Endodermal cell (in vitro differentiated cells): ENCODE data around the gene TRIM38. TPM values are rescaled to one million over a fixed set of nuclear protein-coding genes. Genes with fewer than 3 reads are reported as not detected.

Source experiments
- DNase-seq: peaks from one replicate; pipeline ENCODE4 v3.0.0-alpha.2; 2017
- H3K27ac ChIP-seq: 2 replicates; pipeline ENCODE4 v1.5.1; 2013; ENCODE audit warnings: mild to moderate bottlenecking, low read depth, low read length, moderate library complexity
- H3K27me3 ChIP-seq: 2 replicates; pipeline ENCODE4 v1.6.1; 2013; ENCODE audit warnings: mild to moderate bottlenecking, low read length, moderate library complexity; ENCODE audit not compliant: insufficient read depth, control insufficient read depth, poor library complexity, severe bottlenecking
- H3K36me3 ChIP-seq: 2 replicates; pipeline ENCODE4 v1.7.0; 2013; ENCODE audit warnings: mild to moderate bottlenecking, low read length, moderate library complexity; ENCODE audit not compliant: control insufficient read depth, insufficient read depth
- H3K4me1 ChIP-seq: one replicate; pipeline ENCODE4 v1.7.0; 2013; ENCODE audit warnings: low read length; ENCODE audit not compliant: control insufficient read depth, insufficient read depth
- H3K4me3 ChIP-seq: 2 replicates; pipeline ENCODE4 v1.5.1; 2013; ENCODE audit warnings: mild to moderate bottlenecking, low read length, moderate library complexity
- H3K9ac ChIP-seq: 2 replicates; pipeline ENCODE4 v1.6.1; 2013; ENCODE audit warnings: mild to moderate bottlenecking, low read length, moderate library complexity; ENCODE audit not compliant: poor library complexity, severe bottlenecking; ENCODE audit errors: extremely low read depth
- H3K9me3 ChIP-seq: 2 replicates; pipeline ENCODE4 v1.6.1; 2013; ENCODE audit warnings: mild to moderate bottlenecking, low read length, moderate library complexity; ENCODE audit not compliant: control insufficient read depth
- H3K27ac Mint-ChIP-seq: 2 replicates; pipeline ENCODE4 v1.8.0; 2020; ENCODE audit warnings: mixed read lengths
- H3K27me3 Mint-ChIP-seq: 2 replicates; pipeline ENCODE4 v1.8.0; 2021; ENCODE audit warnings: mild to moderate bottlenecking, mixed read lengths; ENCODE audit not compliant: insufficient read depth
- H3K36me3 Mint-ChIP-seq: 2 replicates; pipeline ENCODE4 v1.8.0; 2020; ENCODE audit warnings: low read depth, mixed read lengths
- H3K4me1 Mint-ChIP-seq: 2 replicates; pipeline ENCODE4 v1.8.0; 2020; ENCODE audit warnings: mixed read lengths
- H3K4me3 Mint-ChIP-seq: 2 replicates; pipeline ENCODE4 v1.8.0; 2020; ENCODE audit warnings: mild to moderate bottlenecking, moderate library complexity, mixed read lengths
- H3K9me3 Mint-ChIP-seq: 2 replicates; pipeline ENCODE4 v1.8.0; 2020; ENCODE audit warnings: mild to moderate bottlenecking, mixed read lengths
- CTCF ChIP-seq: fragments of 200-600 bp; sonication (generic); conservative IDR thresholded peaks from 2 replicates; pipeline ENCODE4 v1.5.0; 2021; ENCODE audit warnings: antibody characterized with exemption, mild to moderate bottlenecking
- WGBS, 2 experiments: methylation state at CpG; one replicate each; pipeline versions ENCODE4 v1.1.5 to v1.1.7; 2013; ENCODE audit warnings: missing lambda C conversion rate in 2 of 2, mixed read lengths in 1 of 2; ENCODE audit not compliant: insufficient coverage in 1 of 2, insufficient read length in 1 of 2; 5-methylcytosine and 5-hydroxymethylcytosine counted together
- total RNA-seq, 2 donors: library from RNA; stranded (reverse); fragmentation: NEBNext Ultra II Directional in 1 of 2; extraction: Animal tissue kit (Norgen Biotek cat#: 25700) in 1 of 2; gene quantifications; 2 replicates in 1 of 2; 3 replicates in 1 of 2; pipeline ENCODE4 v1.2.1, GENCODE V29; 2021

TRIM38 gene
- total RNA-seq, 2 donors from 2014 or later = 4.2 to 4.4 TPM

DNA sequence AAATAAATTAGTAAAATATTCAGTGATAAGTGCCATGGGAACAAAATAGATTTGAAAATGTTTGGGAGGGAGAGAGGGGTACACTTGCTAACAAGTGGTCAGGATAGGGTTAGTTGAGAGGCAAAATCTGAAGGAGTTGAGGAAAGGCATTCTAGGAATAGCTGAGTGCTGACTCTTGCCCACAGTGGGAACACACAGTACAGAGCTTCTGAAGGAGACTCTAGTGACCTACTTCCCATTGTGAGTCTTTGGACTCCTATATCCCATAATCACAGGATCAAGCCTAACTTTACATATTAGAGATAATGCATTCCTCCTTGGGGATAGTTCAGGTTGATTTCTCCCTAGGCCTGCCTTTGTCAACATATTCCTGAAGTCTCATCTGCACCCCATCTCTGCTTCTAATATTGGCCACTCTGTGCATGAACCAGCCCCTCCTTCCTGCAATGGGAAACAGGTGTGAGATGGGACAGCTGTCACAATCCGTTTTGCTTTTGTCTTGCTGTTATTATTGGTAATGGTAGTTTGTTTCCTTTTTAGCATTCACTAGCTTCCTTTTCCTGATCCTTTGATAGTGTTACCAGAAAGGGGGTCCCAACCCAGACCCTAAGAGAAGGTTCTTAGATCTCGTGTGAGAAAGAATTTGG lies 2.6 kb upstream of the TRIM38 start:
- no peak for TF ChIP-seq CTCF
- Histone ChIP-seq H3K4me3 (no peak overlapping the region), H3K9me3 (peaks cover 34% of the 10 kb centered on the region), H3K4me1 (peaks cover 4% of the 10 kb centered on the region), H3K9ac (no peak overlapping the region), H3K36me3 (no peaks in the 10 kb centered on the region), H3K27ac (no peak overlapping the region), H3K27me3 (no peaks in the 10 kb centered on the region)
- WGBS, 2 experiments = 77 to 92% methylated on average over 2 of the region's 2 CpGs
- Mint-ChIP-seq H3K4me3 (no peak overlapping the region), H3K4me1 (peaks cover 22% of the 10 kb centered on the region), H3K36me3 (peaks cover 3% of the 10 kb centered on the region), H3K9me3 (peaks cover 29% of the 10 kb centered on the region), H3K27ac (no peak overlapping the region), H3K27me3 (no peaks in the 10 kb centered on the region)
- no peak for DNase-seq

DNA sequence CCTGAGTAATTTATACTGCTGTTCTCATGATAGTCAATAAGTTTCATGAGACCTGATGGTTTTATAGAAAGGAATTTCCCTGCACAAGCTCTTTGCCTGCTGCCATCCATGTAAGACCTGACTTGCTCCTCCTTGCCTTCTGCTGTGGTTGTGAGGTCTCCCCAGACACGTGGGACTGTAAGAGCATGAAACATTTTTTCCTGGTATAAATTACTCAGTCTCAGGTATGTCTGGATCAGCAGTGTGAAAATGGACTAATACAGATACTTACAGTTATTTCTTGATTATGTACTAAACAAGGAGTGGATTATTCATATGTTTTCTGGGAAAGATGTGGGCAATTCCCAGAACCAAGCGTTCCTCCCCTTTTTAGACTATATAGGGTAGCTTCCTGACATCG lies 1.9 kb upstream of the TRIM38 start:
- Histone ChIP-seq H3K36me3 (no peaks in the 10 kb centered on the region), H3K27ac (no peak overlapping the region), H3K4me3 (no peak overlapping the region), H3K9ac (no peak overlapping the region), H3K4me1 (peaks cover 4% of the 10 kb centered on the region), H3K27me3 (no peaks in the 10 kb centered on the region), H3K9me3 (peaks cover 34% of the 10 kb centered on the region)
- H3K27me3 Mint-ChIP-seq = no peaks in the 10 kb centered on the region
- H3K36me3 Mint-ChIP-seq = peaks cover 3% of the 10 kb centered on the region
- TF ChIP-seq CTCF = no peak
- peaks cover 22% of the 10 kb centered on the region for H3K4me1 Mint-ChIP-seq
- no peak overlapping the region for H3K27ac Mint-ChIP-seq
- peaks cover 29% of the 10 kb centered on the region for H3K9me3 Mint-ChIP-seq
- no peak for DNase-seq
- WGBS, 2 experiments = 89 to 92% methylated on average over 2 to 3 of the region's 3 CpGs
- H3K4me3 Mint-ChIP-seq = no peak overlapping the region

DNA sequence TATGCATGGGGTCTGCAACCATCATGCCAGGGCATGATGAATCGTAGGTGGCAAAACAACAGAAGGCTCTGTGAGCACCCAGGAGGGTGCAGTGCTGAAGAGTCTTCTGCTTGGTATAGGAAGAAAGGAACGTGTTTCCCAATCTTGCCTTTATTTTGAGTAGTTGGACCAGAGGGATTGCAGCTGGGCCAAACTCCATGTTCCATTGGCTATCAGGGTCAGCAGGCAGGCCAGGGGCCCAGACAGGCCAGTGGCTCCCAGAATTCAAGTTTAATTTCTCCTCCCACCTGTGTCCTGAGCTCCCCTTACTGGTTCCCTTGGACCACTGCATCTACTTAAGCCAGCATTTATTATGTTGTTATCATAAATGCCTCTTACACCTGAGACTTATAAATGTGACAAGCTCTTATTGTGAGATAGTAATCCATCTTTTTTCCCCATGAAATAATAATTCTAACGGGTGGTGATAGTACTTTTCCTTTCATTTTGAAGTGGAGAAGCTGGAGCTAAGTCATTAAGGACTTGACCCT lies 918 bp upstream of the TRIM38 start:
- H3K27ac ChIP-seq = no peak overlapping the region
- DNase-seq = no peak
- H3K9me3 Mint-ChIP-seq = peaks cover 29% of the 10 kb centered on the region
- no peak overlapping the region for H3K27ac Mint-ChIP-seq
- WGBS, 2 experiments = 87 to 91% methylated on average over 2 to 3 of the region's 3 CpGs
- H3K27me3 ChIP-seq = no peaks in the 10 kb centered on the region
- no peaks in the 10 kb centered on the region for H3K36me3 ChIP-seq
- peaks cover 10% of the 10 kb centered on the region for H3K36me3 Mint-ChIP-seq
- H3K4me1 Mint-ChIP-seq = peaks cover 22% of the 10 kb centered on the region
- peak; percentile 25 for TF ChIP-seq CTCF
- peaks cover 4% of the 10 kb centered on the region for H3K4me1 ChIP-seq
- H3K9ac ChIP-seq = no peak overlapping the region
- no peak overlapping the region for H3K4me3 Mint-ChIP-seq
- H3K27me3 Mint-ChIP-seq = no peaks in the 10 kb centered on the region
- peaks cover 34% of the 10 kb centered on the region for H3K9me3 ChIP-seq
- H3K4me3 ChIP-seq = no peak overlapping the region
